NK-92 (cell line): ENCODE data around the gene LCP2.

Experiments
- DNase-seq: peaks from one replicate; lab custom pipeline; 2025; ENCODE audit not compliant: unreplicated experiment; lab: John Stamatoyannopoulos, UW

Gene LCP2

GRCh38 chr5:170297589-170298462 lies at the start of gene LCP2:
Gene LCP2 (minus strand): TSS chr5:170297777. CDS start chr5:170297611, 166 bp downstream.
- no peak for DNase-seq

- DNase-seq = no peak
Observed at GRCh38 chr5:170347022-170347567, 49.5 kb upstream of the LCP2 start.

DNA sequence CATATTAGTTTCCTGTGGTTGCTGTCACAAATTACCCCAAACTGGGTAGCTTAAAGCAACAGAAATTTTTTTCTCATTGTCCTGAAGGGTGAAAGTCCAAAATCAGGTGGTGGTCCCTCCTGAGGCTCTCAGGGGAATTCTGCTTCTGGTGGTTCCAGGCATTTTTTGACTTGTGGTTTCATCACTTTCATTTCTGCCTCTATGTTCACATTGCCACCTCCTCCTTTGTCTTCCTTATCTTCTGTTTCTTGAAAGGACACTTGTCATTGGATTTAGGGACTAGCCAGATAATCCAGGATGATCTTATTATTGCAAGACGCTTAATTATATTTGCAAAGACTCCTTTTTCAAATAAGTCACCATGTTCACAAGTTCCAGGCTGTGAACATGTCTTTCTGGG lies 48.4 kb upstream of the LCP2 start:
- no peak for DNase-seq

DNA sequence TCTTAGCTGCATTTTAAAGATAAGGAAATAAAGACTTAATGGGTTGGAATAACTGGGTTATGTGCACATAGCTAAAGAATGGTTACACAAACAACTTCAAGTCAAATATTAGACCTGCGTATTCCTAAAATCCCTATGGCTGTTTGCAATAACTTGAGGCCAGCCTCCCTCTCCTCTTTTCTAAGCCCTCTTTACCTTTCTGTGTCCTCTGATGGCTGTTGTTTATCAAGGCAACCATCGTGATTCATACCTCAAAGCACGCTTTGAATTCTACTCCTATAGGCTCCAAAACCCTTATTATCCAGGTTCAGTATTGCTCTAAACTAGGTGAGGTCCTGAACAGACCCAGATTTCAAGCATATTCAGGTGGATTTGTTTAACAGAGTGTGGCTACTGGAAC lies 45.6 kb upstream of the LCP2 start:
- DNase-seq = no peak

GRCh38 chr5:170342153-170342725 lies 44.7 kb upstream of the LCP2 start:
- no peak for DNase-seq

DNA sequence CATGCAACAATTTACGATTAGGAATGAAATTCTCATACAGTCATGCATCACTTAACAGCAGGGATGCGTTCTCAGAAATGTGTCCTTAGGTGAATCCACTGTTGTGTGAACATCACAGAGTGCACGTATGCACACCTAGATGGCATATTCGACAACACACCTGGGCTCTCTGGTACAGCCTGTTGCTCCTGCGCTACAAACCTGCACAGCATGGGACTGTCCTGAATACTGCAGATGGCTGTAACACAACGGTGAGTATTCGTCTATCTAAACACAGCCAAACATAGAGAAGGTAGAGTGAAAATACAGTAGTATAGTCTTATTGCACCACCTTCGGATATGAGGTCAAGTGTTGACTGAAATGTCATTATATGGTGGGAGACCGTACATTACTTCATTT lies 44.0 kb upstream of the LCP2 start:
- DNase-seq = no peak

- no peak for DNase-seq
Observed at GRCh38 chr5:170339780-170340167, 42.2 kb upstream of the LCP2 start.

- DNase-seq = no peak
Observed at GRCh38 chr5:170338933-170339779, 41.6 kb upstream of the LCP2 start.

DNA sequence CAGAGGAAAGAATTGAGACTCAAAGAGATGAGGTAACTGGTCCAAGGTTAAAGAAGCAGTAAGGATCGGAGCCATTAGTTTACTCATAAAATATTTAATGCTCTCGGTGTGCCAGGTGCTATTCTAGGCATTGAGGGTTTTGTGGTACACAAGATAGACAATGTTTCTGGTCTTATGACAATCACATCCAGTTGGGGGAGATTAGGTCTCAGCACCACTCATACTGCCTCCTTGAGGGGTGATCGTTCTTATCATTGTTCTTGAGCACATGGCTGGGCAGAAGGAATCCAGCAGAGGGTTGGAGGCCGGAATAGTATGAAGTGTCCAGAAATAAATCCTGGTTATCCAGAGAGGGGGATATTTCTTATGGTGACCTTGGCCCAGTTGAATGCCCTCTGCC lies 40.7 kb upstream of the LCP2 start:
- no peak for DNase-seq

- DNase-seq = no peak
Observed at GRCh38 chr5:170337045-170337733, 39.6 kb upstream of the LCP2 start.

DNA sequence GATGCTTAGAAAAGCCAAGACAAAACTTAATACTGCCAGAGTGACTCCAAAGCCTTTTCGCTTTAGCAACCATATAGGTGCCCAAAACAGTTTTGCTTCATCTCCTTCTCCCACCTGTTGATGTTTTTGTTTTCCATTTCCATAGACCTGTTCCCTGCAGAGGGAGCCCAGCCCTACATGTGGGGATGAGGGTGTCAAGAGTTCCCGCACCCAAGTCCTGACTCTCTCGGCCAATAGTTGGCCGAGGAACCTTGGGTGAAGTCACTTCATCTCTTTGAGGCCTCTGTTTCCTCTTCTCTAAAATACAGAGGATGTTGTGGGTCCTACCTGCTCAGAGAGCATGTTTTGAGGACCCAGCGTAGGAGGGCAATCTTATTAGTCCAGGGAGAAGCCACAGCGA lies 38.5 kb upstream of the LCP2 start:
- DNase-seq = no peak

DNA sequence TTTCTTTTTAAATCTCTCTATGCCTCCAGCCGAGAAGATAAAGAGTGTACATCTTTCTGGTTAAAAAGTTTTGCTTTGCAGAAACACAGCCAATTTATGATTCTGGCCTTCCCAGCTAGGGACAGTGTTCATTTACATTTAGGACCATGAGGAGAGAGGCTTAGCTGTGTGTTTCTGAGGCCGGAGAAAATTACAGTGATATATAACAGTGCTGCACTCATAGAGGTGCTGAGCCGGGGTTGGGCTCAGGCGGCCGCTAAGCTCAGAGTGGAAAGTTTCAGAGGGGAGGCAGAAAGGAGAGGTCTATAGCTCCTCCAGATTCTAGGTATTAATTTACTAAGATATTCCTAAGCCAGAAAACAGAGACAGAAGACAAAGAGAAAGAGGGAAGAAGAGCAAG lies 37.0 kb upstream of the LCP2 start:
- DNase-seq = no peak

DNA sequence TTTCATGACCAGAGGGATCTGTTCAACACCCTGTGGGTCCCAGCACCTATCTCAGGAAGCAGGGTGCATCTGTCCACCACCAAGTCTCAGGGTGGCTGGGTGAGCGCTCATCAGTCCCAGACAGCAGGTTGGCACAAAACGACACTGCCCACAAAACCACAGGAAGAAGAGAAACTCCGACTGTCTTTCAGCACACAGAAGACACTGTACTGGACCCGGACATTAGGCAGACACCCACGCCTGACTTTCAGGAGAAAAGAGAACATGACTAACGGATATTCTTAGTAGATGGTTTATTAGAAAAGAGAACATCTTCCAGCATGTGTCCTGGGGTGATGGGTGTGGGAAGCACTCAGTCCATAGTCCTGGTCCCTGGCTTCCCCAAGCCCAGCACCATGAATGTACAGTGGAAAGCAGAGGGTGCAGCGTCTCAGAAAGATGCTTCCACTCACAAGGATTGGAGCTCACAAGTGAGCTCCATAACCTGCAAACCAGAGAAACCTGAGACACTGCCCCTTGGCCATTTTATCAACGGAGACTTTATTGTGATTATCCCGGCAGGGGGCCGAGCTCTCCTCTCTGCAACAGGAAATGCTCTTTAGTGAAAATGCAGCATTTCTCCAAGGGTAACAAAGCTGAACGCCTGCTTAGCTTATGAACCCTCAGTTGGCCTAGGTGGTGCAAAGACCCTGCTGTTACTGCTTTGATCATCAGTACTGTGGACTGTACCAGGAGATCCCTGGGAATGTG lies 35.8 kb upstream of the LCP2 start:
- DNase-seq = no peak

DNA sequence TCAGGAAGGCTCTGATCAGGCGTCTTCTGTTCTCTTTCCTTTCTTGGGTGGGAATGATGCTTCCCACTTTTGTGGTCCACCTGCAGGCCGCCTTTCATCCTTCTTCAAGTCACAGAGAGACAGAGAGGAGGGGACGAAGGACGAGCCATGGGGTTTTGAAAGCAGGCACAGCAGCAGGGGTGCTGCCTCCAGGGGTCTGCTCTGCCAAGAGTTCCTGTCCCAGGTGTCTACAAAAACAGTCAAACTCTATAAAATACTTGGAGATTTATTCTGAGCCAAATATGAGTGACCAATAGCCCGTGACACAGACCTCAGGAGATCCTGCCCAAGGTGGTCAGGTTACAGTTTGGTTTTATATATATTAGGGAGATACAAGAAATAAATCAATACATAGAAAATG lies 34.5 kb upstream of the LCP2 start:
- no peak for DNase-seq

DNA sequence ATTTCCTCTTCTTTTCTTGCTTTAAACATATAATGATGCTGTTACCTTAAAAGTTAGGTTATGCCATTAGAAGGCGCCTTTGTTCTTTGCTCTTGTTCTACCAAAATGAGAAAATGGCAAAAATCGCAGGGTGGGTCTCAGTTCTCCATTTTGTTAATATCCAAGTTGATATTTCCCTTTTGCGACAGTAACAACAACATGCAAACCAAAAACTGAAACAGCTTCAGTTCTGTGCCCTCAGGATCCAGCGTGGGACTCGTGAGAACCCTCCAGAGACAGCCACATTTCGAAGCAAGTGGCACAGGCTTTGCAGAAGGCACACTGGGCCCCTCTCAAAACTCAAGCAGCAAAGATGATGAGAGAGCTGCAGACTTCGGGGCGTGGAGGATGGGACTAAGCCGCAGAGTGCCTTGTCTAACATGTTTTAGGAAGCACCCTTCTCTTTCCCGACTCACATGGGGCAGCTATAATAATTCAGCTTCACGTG lies 33.0 kb upstream of the LCP2 start:
- no peak for DNase-seq

- no peak for DNase-seq
Observed at GRCh38 chr5:170329524-170329923, 31.9 kb upstream of the LCP2 start.

- DNase-seq = no peak
Observed at GRCh38 chr5:170327829-170328228, 30.3 kb upstream of the LCP2 start.

DNA sequence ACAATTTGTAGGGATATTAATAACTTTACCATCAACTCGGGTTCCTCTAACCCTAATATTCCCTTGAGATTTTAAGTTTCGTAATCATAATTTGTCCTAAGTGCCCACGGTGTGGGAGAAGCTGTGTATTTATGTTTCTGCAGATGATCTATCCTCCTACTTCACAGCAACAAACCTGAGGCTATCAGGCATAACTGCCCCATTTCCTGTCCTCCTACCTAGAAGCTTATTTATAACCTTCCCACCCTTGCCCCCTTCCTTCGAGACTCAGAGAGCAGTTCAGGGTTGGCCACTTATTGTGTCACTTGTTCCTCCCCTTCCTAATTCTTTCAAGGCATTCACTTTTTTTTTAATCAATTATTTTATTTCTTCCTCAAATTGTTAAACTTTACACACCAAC lies 29.6 kb upstream of the LCP2 start:
- no peak for DNase-seq

- DNase-seq = no peak
Observed at GRCh38 chr5:170319301-170319700, 21.7 kb upstream of the LCP2 start.

GRCh38 chr5:170317499-170317898 lies 19.9 kb upstream of the LCP2 start:
- DNase-seq = no peak
